GM18858 (cell line): Measurements from ENCODE around the gene COA3.
"Not testable (repeated sequence)": the region's sequence is repeated elsewhere in the genome, so short reads cannot be mapped to it uniquely, and the experiment has no call there.

ENCODE experiments used
- ATAC-seq: cut with Tn5 transposase; IDR thresholded peaks from one replicate; pipeline ENCODE4 v1.9.1; 2021; ENCODE audit not compliant: unreplicated experiment

Gene COA3

DNA sequence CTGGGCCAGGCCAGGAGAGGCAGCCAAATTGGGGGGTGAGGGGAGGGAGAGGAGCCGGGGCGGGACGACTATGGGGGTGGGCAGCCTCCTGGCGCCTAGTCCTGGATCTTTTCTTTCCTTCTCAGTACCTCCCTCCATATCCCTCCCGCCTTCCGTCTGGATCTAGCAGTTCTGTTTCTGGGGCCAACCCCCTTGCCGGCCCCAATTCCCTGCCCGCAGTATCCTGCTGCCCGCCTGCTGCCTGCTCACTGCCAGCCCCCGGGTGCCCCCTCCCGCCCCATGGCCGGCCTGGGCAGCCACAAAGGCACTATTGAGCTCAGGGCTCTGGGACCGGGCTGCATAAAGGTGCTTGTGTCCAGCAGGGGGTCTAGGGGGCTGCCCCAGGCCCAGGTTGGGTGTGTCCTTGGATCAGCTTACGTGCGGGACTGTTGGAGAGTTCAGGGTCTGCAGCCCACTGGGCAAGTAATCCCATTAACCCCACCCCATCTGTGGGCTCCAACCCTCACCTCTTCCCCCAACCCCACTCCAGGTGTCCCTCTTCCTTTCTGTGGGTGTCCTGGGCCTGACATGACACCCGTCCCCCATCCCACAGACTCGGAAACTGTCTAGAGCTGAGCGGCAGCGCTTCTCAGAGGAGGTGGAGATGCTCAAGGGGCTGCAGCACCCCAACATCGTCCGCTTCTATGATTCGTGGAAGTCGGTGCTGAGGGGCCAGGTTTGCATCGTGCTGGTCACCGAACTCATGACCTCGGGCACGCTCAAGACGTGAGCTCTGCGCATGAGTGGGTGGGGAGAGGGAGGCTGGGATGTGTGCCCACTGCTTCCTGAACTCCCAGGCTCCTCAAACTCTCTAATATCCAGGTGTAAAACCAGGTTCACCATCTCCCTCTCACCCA, 16.1 kb downstream of the COA3 start:
- ATAC-seq: no peak

DNA sequence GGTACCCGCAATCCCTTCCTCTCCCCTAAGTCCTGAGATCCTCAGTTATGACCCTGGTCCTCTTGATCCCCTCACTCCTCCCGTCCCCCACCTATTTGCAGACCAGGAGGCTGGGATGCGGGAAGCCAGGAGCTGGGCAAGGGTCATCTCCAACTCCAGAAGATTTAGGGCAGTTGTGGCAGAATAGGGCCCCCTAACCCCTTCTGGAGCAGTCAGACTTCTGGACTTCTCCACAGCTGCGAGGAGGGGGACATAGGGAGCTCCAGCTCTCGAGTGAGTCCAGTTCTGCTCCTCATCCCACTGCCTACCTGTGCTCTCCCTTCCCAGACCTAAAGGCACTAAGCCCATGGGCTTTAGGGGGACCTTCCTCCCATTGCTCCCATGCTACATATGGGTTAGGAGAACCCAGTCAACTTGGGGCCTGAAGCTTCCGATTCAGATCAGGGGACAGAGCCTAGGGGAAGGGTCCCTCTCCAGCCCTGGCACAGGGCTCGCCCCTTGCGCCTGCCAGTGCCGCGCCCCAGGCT, 16.8 kb downstream of the COA3 start:
- ATAC-seq: no peak

DNA sequence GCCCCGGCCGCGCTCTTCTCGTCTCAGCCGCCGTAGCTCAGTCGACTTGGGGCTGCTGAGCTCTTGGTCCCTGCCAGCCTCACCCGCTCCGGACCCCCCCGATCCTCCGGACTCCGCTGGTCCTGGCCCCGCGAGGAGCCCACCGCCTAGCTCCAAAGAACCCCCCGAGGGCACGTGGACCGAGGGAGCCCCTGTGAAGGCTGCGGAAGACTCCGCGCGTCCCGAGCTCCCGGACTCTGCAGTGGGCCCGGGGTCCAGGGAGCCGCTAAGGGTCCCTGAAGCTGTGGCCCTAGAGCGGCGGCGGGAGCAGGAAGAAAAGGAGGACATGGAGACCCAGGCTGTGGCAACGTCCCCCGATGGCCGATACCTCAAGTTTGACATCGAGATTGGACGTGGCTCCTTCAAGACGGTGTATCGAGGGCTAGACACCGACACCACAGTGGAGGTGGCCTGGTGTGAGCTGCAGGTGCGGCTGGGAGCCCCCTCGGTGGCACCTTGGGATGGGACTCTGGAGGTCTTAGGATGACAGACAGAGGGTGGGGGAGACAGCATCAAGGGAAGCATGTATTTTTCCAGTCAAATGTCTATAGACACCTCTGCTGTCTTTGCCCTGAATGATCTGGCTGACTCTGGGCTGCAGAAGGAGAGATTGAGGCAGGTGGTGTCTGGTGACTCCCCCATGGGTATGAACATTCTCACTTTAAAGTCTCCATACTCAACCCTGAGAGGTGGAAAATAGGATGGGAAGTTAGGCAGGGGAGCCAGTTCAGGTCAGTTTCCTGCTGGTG, 17.5 kb downstream of the COA3 start:
- ATAC-seq: no peak

DNA sequence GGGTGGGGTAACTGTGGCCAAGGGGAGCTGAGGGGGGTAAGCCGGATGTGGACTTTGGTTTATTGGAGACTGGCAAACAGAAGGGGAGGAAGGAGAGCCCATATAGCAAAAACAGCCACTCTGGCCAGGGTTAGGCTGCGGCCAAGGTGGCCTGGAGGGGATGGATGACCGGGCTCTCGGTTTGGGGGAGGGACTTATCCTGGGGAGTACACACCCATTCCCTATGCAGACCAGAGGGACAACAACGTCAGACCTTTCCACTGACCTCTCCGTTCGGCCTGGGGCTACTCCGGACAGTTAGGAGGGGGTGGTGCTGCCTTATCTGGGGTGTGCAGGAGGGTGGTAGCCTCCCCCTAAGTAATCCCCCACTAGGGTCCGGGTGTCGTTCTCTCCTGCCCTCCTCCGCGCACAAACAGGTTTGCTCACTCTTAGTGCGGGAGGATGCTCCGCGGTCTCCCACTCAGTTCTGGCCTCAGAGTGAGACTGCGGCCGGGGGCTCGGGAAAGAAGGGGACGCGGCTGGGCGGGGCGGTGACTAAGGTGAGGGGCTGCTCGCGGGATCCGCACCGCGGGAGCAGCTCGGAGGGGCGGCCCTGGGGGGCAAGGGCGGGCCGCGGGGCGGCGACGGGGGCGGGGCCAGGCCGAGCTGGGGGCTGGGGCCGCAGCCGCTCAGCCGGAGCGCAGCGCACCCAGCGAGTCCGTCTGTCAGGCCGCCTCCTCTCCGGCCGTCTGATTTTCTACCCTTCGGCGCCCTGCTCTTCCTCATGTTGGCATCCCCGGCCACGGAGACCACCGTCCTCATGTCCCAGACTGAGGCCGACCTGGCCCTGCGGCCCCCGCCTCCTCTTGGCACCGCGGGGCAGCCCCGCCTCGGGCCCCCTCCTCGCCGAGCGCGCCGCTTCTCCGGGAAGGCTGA, 18.3 kb downstream of the COA3 start, which contains the start of gene WNK4:
TSS of gene WNK4 (plus strand) at position 675 of the 915 bp plus-strand sequence. CDS start at position 764, 89 bp downstream.
- no peak for ATAC-seq

DNA sequence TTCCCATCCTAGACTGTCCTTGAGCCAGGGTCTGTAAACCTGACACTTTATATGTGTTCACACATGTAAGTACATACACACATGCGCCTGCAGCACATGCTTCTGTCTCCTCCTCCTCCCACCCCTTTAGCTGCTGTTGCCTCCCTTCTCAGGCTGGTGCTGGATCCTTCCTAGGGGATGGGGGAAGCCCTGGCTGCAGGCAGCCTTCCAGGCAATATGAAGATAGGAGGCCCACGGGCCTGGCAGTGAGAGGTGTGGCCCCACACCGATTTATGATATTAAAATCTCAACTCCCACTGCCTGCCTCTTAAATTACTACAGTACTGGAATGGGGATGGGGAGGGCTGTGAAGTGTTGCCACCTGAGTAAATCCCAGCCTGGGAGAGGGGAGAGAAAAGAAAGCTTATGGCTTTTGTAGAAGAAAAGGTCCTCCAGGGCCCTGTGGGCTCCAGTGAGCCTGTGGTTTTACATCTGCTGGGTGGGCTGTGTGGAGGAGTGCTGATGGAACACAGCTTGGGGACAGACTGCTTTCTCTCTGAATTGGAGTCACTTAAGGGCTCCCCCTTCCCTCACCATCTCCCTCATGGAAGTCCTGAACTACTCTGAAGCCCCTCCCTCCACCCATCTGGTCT, 19.1 kb downstream of the COA3 start:
- no peak for ATAC-seq

DNA sequence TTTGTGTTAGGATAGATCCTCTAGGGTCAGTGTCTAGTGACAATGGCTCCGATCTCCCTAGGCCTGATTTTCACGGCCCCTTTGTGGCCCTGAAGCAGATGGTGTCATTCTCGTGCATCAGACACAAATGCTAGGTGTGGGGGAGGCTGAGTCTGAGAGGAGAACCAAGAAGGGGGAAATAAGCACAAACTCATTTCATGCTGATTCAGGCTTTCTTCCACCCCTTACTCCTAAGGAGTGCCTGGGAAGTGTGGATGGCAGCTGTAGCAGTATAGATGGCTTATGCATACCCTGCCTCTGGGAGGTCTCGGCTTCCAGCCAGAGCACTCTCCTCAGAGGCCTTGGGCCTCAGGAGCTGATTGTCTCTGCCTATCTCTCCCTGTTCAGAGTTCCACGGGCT, 19.9 kb downstream of the COA3 start:
- ATAC-seq: no peak

- ATAC-seq: no peak
Measured at GRCh38 chr17:42775534-42776098, 22.9 kb downstream of the COA3 start.

DNA sequence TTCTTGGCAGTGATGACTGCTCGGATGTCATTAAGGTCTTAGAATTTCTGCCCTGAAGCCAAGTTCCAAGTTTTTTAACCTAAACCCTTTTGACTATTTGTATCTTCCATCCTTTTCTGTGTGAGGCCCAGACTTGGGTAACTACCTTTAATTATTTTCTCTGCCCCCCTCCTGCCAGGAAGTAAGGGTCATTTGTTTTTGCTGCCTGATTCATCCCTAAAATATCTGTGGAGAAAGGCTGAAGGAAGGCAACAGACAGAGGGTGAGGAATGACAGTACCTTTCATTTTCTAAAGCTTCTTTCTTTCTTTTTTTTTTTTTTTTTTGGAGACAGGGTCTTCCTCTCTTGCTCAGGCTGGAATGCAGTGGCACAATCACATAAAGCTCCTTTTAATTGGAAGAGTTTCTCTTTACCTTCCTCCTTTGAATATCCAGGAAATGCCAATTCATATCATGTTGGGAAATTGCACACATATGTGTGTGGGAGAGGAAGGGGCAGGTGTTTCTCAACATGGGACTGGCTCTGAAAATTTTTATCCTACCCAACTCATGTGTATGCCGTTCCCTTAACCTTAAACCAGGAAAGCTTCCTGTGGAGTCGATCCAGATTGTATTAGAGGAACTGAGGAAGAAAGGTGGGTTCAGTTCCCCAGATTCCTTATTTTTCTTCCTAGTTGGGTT, 24.3 kb downstream of the COA3 start:
- ATAC-seq: no peak

DNA sequence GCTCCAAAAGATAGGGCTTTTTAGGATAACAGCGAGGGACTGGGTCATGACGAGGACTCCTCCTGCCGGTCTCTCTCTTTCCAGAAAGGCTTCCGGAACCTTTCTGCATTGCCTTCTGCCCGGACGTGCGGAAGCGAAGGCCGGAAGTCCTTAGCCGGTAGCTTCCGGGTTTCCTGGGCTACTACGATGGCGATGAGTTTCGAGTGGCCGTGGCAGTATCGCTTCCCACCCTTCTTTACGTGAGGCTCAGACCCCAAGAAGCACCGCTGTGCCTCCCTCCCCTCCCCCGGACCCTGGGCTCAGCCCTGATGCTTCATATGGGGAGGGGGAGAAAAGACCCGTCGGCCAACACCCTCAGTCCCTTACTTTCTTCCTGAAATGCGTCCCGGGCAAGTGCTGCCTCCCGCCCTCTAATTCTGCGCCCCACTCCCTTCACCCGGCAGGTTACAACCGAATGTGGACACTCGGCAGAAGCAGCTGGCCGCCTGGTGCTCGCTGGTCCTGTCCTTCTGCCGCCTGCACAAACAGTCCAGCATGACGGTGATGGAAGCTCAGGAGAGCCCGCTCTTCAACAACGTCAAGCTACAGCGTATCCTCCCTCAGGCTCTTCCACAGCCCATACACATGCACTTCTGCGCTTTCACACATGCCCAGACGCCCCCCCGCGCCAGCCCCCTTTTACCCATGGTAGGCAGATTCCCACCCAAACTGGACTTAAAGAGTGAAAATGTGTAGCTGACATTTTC, 25.0 kb downstream of the COA3 start, which contains the start of gene VPS25:
TSS of gene VPS25 (plus strand) at position 160 of the 746 bp plus-strand sequence. CDS start at position 187, 27 bp downstream.
- no peak for ATAC-seq

- ATAC-seq: no peak
Measured at GRCh38 chr17:42772945-42773289, 25.6 kb downstream of the COA3 start.

DNA sequence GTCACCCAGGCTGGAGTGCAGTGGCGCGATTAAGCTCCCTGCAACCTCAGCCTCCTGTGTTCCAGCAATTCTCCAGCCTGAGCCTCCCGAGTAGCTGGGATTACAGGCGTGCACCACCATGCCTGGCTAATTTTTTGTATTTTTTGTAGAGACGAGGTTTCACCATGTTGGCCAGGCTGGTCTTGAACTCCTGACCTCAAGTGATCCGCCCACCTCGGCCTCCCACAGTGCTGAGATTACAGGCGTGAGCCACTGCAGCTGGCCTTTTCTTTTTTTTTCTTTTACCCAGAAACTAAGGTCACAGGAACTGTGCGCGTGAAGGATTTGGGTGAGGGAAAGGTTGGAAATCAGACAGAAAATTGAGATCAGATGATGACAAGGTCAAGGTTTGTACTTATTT, 28.5 kb downstream of the COA3 start:
- ATAC-seq: not testable (repeated sequence)

GRCh38 chr17:42768006-42768405, 30.5 kb downstream of the COA3 start:
- not testable (repeated sequence) for ATAC-seq

- ATAC-seq: no peak
Measured at GRCh38 chr17:42767512-42767911, 31.0 kb downstream of the COA3 start.

DNA sequence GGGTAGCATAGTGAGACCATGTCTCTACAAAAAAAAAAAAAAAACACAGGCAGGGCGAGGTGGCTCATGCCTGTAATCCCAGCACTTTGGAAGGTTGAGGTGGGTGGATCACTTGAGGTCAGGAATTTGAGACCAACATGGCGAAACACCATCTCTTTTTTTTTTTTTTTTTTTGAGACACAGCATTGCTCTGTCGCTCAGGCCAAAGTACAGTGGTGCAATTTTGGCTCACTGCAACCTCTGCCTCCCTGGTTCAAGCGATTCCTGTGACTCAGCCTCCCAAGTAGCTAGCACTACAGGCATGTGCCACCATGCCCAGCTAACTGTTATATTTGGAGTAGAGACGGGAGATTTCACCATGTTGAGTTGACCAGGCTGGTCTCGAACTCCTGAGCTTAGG, 32.4 kb downstream of the COA3 start:
- ATAC-seq: no peak

DNA sequence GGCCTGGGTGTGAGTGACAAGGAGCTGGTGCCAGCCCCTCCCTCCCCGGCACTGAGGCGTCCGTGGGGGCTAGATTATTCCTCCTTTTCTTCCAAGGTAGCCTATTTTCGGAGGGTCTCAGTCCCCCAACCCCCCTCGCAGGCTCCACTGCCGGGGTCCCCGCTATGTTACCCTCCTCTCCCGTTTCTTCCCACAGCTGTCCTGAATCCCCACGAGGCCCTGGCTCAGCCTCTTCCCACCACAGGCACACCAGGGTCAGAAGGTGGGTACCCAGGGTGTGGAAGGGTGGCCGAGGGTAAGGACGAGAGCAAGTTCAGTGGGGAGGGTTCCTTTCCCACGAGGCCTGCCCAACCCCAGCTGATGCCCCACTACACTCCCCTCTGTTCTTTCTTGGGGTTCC, 36.9 kb downstream of the COA3 start:
- ATAC-seq: no peak

DNA sequence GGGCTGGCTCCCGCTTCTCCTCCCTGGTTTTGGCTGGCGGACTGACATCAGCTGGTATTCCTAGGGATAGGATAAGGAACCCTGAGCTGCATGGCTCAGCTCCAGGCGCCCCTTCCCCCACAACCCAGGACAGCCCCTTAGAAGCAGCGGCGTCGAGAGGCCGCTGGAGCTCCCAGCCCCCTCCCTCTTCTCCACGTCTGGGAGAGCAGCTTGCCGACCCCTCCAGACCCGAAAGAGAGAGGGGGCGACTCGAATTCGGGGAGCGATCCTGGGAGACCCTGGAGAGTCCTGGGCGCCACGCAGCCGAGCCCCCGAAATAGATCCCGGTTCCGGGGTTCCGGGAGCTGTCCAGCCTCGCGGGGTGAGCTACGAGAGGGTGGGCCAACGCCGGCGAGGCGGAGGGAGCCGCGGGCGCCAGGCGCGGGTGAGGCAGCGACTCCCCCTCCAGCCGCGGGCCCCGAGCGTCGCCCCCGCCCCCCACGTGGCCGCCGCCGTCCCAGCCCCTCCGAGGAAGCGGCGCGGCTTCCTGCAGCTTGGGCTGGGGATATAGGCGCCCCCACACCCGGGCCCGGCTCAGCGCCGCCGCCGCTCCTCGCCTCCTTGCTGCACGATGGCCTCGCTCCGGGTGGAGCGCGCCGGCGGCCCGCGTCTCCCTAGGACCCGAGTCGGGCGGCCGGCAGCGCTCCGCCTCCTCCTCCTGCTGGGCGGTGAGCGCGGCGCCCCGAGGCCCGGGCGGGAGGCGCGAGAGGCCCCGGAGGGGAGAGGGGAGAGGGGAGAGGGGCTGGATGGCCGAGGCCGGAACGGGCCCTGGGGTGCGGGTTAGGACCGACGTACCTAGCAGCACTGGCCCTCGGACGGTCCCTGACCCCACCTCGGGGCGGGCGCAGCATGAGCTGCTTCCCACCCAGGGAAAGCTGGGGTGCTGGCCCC, 37.6 kb downstream of the COA3 start, which contains the start of gene RAMP2:
TSS of gene RAMP2 (plus strand) at position 576 of the 930 bp plus-strand sequence. CDS start at position 611, 35 bp downstream.
- ATAC-seq: no peak

GRCh38 chr17:42759982-42760651, 38.4 kb downstream of the COA3 start:
- no peak for ATAC-seq
